ENCODE data around the gene LMBRD2.
"Not testable (repeated sequence)": the region's sequence is repeated elsewhere in the genome, so short reads cannot be mapped to it uniquely, and the experiment has no call there.

Gene LMBRD2

DNA sequence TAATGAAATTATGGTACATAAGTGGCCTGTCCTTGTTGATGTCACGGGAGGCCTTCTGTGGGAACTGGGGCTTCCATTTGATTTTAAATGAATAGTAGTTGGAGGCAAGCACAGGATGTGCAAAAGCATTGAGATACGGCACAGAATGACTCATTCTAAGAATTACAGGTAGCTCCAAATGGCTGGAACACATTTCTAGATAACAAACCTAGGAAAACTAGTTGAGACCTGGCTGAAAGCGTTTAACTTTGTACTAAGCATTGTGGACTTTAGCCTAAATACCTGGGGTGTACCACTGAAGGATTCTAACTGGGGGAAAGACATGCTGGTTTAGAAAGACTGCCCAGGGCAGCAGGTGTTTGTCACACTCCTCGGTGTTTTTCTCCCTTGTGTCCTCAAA lies 9.7 kb upstream of the LMBRD2 start:
- DNase-seq (ENCODE audit: low read depth in 2 of 2), result no peak

DNA sequence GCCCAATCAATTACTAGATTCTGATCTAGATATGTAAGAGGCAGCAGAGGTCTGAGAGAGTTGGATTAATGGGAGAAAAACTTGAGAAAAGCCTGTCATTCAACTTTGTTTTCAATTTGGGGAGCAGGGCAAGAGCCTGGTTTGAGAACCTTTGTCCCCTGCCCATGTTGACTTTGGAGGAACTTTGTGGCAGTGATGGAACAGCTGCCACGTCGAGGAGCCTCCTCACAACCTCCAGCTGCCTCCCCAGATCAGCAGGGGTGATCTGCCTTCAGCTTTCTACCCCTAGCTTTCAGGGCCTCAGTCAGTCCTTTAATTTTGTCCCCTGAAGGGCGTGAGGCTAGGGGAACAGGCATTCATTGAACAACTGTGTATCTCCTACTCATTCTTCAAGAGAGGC lies 8.9 kb upstream of the LMBRD2 start:
- DNase-seq (ENCODE audit: low read depth in 2 of 2), result no peak

DNA sequence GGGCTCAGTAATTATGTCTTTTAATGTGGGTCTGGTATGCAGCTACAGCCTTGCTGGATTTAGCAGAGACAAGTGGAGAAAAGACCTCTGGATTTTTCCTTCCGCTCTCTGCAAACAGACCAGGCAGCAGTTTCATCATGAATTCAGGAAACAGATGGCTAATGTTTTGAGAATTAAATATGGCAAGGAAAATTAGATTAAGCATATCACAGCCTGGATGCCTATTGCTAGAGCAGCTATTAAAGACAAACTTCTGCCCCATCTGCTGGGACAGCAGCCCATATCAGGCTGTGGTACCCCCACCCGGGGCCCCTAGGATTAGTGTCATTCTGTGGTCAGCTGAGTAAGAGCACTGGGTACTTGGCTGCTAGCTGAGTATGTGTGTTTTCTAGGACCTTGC lies 6.5 kb upstream of the LMBRD2 start:
- DNase-seq (ENCODE audit: low read depth in 2 of 2), result no peak

DNA sequence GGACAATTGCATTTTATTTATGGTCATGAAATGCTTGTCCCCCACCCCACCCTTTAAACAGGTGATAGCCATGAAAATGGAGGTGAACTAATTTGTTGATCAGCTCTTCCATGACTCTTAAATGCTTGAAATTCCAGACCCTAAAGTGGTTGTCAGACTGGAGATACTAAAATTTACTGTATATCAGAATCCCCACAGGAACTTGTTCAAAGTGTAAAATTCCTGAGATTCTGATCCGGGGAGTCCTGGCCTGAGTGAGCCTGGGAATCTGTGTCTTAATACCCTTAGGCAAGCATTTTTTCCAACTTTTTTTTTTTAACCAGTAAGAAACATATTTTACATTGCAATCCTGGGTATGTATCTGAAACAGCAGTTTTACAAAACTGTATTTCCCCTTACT lies 4.9 kb upstream of the LMBRD2 start:
- DNase-seq (ENCODE audit: low read depth in 2 of 2), result no peak

DNA sequence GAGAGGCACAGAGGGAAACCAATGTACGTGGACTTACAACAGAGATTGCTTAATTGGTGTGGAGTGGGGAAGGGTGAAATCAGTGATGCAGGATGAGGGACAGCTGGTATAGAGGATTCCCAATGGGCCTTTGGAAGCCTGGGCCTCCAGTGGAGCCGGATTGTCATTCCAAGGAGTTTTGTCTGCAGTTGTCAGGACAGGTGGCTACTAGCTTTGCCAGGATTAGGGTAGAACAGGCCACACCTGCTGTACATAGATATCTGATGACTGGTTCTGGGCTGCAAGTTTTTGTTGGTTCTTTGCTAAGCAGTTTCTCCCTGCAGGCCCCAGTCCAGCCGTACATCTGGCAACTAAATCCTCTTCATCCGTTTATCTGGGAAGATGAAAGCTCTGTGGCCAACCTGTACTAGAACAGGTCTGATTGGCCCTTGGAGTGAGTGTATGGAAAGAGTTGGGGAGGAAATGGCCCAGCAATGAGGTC lies 4.5 kb upstream of the LMBRD2 start:
- no peak for DNase-seq (ENCODE audit: low read depth in 2 of 2)

DNA sequence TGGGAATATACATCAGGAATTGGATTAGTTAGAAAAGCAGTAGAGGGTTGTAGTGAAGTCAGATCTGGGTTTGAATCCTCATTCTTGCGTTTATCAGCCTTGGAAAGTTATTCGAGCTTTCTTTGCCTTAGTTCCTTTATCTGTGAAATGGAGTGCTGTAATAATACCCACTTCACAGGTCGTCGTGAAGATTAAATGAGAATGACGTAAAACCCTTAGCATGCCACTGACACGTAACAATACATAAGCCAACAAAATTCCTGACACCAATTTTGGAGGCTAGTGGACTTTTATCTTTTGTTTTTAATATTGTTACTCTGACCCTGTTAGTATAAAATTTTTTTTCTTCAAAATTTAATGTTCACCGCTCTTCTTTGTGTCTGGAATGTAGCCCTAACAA lies 3.6 kb upstream of the LMBRD2 start:
- no peak for DNase-seq (ENCODE audit: low read depth in 2 of 2)

DNA sequence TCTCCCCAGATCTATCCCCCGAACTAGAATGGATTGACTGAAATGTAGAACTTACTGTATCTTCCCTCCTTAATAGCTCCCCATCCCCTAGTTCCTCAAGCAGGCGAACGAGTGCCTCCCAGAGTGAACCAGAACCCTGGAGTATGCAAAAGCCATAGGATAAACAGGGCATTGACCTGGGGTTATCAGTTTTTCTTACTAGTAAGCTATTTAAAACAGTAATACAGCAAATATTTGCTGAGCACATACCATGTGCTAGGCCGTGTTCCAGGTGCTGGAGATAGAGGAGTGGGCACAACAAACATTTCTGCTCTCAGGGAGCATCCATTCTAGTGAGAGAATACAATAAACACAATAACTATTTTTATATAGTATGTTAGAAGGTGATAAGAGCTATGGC lies 2.0 kb upstream of the LMBRD2 start:
- DNase-seq (ENCODE audit: low read depth in 2 of 2), result no peak

DNA sequence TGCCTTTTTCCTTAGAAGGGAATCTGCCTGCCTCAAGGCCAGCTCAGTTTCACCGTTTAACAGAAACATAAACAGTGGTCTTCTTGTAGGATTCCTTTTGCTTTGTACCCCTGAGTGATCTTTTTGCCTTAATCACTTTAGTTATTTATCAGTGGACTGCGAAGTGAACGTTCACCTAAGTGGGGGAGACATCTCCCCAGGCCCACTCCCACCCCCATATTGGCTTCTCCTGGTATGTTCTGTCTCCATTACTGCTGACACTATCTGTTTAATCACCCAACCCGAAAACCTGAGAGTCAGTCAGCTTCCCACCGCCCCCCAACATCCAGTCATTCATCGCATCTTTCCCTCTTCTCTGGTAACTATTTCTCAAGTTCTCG lies 1.6 kb upstream of the LMBRD2 start:
- DNase-seq (ENCODE audit: low read depth in 2 of 2), result no peak

DNA sequence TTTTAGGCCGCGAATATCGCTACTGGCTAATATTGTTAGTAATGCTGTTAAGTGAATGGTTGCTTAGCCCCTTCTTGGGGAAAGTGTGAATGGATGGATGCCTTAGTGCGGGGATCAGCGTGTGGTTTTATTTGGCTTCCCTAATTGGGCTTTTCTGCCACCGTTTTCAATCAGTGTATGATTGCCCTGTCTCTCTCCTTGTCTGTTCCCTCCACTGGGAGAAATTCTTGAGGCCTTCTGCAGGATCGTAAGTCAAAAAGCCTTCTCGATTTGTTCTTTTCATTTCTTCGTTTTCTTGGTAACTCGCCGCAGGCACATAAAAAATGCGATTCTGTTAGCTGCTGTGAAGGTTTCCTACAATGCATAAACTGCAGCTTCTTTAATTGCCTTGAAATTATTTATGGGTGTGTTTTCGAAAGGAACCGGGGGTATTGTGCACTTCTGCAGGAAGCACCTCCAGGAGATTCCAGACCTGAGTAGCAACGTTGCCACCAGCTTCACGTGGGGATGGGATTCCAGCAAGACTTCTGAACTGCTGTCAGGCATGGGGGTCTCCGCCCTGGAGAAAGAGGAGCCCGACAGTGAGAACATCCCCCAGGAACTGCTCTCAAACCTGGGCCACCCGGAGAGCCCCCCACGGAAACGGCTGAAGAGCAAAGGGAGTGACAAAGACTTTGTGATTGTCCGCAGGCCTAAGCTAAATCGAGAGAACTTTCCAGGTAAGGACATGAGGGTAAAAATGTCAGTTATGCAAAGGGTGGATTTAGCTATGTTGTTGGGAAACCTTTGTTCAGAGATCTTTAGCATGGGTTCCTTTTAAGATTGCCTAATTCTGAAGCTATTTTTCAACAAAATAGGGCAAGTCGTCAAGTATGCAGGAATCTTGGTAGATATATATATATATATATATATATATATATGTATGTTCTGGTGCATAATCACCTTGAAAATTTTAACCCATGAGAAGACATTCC lies 924 bp upstream of the LMBRD2 start:
- DNase-seq (ENCODE audit: low read depth in 2 of 2), result no peak

DNA sequence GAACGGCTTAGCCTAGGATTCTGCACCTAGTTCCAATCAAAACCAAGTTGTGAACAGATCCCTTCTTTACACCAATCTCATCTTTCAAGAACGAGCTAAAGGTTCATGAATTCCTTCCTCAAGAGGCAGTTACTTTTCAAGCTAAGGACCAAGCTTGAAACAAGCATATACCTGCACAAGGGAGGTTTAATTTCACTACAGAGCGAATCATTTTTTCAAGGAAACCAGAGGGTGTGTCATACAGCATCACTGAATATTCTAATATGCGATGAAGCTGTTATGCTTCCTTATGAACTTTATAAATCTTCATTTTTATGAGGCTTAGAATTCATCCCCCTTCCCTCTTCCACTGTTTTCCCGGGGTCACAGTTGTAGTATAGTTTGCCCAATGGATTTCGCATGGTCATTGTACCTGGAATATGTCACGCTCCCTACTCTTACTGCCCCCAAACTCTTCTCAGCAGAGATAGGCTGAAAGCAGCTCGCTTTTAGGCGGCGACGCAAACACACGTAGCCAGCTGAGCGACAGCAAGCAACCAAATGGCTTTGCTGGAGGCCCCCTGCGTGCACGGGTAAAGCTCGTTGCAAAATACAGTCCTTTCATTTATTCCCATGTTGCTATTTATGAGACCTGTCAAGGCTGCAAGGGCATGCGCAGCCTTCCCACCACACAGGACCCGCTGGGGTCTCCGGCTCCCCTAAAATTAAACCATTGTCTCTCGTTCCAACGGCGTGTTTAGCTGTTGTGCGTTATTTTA lies 832 bp downstream of the LMBRD2 start:
- peak; percentile 8 to 13 for DNase-seq (ENCODE audit: low read depth in 2 of 2)

DNA sequence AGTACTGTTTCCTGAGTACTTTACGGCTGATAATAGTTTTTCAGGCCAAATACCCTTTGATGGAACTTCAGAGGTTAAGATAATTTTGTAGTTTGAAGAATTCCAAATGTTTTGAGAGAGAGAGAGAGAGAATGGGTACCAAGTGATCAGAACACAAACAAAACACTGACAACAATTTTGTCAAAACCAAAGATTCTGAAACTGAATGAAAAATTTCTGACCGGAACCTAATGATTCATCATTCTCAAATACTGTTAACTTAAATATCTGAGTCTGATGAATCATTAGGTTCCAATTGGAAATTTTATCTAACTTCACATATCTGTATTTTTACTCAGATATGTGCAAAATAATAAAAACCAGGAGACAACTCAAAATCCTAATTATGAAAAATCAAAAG lies 4.0 kb downstream of the LMBRD2 start:
- no peak for DNase-seq (ENCODE audit: low read depth in 2 of 2)

DNA sequence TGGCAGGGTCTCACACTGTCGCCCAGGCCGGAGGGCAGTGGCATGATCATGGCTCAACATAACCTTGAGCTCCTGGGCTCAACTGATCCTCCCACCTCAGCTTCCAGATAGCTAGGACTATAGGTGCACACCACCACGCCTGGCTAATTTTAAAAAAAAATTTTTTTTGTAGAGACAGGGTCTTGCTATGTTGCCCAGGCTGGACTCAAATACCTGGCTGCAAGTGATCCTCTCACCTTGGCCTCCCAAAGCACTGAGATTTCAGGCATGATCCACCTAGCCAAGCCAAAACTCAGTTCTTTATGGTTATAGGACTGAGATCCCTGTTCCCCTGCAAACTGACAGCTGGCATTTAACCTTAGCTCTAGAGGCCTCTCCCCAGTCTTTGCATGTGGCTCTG lies 5.3 kb downstream of the LMBRD2 start:
- no peak for DNase-seq (ENCODE audit: low read depth in 2 of 2)

DNA sequence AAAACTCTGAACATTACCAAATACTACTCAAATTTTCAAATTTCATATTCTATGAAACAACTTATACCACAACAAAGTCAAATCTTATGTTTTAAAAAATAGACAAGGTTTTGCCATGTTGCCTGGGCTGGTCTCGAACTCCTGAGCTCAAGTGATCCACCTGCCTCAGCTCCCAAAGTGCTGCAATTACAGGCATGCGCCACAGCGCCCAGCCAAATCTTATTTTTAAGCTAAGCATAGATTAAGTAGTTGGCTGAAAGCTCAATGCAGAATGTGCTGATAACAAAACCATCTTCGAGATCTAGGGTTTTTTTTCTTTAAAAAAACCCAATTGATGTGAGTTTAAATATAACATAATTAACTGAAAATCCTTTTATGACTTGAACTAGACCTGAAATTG lies 6.4 kb downstream of the LMBRD2 start:
- no peak for DNase-seq (ENCODE audit: low read depth in 2 of 2)

DNA sequence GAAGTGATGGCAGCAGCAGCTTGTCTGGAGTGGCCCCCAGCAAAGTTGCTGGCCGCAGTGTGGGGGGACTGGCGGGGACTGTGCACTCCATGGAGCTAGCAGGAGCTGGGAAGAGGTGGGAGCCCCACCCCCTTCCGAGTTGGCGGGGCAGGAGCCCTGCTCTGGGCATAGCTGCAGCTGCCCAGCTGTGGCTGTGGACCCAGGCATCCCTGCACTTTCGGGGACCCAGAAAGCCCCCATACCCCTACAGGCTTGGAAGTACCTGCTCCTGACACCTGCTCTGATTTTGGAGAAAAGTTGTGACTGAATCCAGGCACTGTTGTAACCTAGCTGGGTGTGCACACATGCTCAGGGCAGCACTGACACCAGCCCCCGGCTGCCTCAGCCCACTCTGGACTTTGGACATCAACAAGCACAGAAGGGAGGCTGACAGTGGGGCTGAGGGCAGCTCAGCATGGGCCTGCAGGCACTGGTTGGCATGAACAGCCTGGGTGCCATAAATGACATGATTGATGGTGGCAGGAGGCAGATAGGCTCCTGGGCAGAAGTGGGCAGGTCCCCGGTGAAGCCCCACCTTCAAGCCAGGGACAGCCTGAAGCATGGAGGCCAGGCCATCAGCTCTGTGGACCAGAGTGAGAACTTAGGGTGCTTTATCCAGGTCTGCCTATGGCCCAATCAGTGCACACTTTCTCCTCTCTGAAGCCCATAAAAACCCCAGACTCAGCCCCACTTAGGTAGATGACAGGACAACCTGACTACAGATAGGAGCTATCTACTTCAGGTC lies 12.6 kb downstream of the LMBRD2 start:
- no peak for DNase-seq (ENCODE audit: low read depth in 2 of 2)

DNA sequence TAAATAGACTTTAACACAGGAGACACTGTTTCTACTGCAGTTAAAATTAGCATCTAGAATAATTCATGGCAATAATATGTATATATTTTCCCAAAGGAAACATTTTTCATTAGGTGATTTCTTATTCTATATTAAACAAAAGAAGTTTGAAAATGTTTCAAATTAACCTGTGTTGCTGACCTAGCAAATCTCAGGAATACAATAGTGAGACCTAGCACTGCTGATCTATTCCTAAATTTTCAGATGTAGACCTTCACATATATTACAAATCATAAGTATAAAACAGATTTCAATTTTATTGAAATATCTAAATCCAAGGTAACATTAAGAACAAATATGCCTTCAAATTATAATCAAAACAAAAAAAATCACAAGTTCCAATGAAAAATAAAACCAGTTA lies 15.1 kb downstream of the LMBRD2 start:
- DNase-seq (ENCODE audit: low read depth in 2 of 2), result no peak

DNA sequence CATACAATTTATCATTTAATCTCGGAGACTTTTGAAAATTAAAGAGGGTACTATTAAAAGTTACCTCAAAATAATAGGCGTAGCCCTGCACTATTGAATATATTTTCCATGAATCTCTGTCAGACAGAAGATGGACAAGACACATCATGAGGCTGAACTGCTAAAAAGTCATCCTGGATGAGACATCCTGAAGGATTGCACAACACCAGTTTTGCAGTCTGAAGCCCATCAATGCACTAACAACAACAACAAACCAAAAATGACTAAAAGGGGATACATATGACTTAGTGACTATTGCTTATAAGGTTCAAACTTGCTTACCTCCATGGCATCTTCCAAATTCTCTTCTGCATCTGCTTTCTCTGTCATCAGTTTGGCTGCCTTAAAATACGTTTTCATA lies 15.7 kb downstream of the LMBRD2 start:
- DNase-seq (ENCODE audit: low read depth in 2 of 2), result no peak

DNA sequence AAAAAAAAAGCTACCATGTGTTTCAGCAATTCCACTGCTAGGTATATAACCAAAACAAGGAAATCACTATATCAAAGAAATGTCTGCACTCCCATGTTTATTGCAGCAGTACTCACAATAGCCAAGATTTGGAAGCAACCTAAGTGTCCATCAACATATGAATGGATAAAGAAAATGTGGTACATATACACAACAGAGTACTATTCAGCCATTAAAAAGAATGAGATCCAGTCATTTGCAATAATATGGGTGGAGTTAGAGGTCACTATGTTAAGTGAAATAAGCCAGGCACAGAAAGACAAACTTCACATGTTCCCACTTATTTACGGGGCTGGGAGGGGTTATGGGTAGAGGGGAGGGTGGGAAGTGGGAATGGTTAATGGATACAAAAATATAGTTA lies 18.7 kb downstream of the LMBRD2 start:
- DNase-seq (ENCODE audit: low read depth in 2 of 2), result not testable (repeated sequence)

DNA sequence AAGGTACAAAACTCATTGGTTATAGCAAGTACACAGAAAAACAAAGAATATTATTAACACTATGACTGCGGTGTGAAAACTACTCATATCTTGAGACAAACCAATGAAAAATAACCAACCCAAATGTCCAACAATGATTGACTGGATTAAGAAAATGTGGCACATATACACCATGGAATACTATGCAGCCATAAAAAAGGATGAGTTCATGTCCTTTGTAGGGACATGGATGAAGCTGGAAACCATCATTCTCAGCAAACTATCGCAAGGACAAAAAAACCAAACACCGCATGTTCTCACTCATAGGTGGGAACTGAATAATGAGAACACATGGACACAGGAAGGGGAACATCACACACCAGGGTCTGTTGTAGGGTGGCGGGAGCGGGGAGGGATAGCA lies 22.0 kb downstream of the LMBRD2 start:
- DNase-seq (ENCODE audit: low read depth in 2 of 2), result not testable (repeated sequence)

DNA sequence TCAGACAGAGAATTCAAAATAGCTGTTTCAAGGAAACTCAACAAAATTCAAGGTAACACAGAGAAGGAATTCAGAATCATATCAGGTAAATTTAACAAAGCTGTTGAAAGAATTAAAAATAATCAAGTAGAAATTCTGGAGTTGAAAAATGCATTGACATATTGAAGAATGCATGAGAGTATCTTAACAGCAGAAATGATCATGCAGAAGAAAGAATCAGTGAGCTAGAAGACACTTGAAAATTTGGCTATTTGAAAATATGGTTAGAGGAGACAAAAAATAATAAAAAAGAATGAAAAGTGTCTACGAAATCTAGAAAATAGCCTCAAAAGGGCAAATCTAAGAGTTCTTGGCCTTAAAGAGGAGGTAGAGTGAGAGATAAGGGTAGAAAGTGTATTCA lies 22.9 kb downstream of the LMBRD2 start:
- DNase-seq (ENCODE audit: low read depth in 2 of 2), result no peak

DNA sequence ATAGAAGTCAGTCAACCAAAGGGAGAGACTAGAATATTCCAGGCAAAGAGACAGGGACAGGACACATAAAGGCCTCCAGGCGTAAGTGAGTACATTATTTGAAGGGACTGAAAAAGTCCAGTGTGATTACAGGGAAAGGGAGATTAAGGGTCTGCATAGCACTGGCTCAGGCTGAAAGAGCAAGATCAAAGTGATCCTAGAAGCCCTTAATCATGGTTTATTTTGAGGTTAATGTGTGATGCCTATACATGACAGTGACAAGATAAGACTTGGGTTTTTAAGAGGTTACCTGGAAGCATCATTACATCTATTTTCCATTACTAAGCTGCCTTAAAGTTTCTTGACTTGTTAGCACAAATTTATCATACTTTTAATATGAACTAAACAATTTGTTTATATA lies 25.8 kb downstream of the LMBRD2 start:
- no peak for DNase-seq (ENCODE audit: low read depth in 2 of 2)

DNA sequence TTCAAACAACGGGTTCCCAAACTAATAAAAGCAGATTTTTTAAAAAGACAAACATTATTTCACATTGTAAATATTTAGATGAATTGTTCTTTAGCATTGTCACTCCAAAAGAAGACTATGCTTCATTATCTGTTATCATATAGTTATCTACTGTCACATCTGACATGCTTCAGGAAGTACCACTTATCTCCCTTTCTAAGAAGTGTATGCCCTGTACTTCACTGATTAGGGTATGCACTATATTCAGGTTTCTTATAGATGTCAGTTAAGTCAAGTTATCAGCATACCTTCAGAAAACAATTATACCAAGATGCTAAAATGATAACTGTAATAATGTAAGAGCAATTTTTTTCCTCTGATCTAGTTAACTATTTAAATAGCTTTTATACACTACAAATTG lies 40.4 kb downstream of the LMBRD2 start:
- DNase-seq (ENCODE audit: low read depth in 2 of 2), result no peak

DNA sequence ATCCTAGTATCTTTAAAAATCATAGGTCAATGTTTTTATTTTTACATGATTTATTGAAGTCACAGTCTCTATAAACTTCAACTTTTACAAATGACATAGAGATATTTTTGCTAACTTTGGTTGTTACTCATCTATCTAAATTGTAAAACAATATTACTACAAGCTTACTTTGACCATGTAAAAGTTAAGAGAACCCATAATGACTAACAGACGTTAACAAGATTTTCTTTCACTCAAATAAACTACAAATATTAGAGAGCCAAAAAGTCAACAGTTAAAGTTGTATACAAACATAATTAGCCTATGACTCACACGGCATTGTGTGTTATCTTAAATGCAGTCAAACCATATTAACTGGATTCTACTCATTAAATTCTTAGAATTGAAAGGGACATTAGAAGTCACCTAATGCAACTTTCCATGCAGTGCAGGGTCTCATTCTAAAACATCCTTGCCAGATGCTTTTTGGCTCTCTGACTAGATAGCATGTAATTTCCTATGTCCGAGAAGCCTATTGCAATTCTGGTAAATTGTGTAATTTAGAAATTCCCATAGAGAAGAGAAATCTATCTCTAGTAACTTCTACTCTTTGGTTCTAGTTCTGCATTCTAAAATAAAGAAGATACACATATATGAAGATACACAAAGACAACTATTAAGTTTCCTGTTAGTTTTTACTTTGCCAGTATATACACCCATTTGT lies 42.8 kb downstream of the LMBRD2 start:
- no peak for DNase-seq (ENCODE audit: low read depth in 2 of 2)
